SH-SY5Y (cell line): ENCODE data around the gene CD302.

Experiments
- GATA2 ChIP-seq: IDR thresholded peaks from 2 replicates; pipeline ENCODE4 v1.6.1; 2011; ENCODE audit warnings: mild to moderate bottlenecking, low read depth, low read length
- GATA3 ChIP-seq: IDR thresholded peaks from 2 replicates; pipeline ENCODE4 v1.6.1; 2011; ENCODE audit warnings: low read depth, mild to moderate bottlenecking, low read length, moderate library complexity

CD302 gene

DNA sequence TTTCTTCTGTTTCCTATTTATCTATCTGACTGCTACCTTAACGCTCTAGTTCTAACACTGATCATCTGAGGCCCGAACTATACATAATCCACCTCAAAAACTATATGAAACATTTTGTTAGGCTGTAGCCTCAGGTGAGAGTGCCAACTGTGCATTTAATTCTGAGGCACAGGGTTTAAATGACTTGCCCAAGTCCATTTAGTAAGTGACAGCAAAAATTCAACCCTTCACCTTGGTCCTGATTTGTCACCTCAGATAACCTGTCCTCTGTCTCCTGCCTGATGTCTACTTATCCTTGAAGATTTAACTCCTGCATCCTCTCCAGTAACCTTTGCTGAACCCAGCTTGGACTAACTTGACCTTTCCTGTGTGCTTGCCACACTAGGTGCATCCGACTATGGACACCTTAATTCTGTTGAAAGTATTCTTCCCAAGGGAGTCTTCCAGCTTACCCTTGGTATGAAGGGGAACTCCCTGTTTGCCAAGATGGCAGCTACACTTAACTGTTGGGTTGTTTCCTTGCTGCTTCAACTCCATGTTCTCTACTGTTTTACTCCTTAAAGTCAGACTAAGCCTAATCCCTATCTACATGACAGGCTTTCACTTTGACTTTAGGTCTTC, 23.5 kb downstream of the CD302 start:
- no peak for TF ChIP-seq GATA2
- no peak for TF ChIP-seq GATA3

DNA sequence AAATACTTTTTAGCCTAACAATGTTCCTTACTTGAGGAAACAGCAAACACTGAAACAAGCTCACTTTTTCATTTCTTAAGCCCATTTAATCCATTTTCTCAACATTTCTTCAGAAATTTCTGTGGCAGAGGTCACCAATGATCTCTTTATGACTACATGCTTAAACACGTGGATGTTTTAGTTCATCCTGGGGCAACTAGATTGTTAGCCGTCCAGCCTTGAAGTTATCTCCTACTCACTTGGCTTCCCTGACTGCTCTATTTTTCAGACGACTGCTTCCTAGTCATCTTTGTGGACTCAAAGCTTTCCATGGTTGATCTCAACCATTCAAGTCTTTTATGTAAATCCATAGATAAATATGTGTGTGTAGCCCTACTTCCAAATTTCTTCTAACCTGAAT, 24.1 kb downstream of the CD302 start:
- TF ChIP-seq GATA2, result no peak
- TF ChIP-seq GATA3, result no peak

DNA sequence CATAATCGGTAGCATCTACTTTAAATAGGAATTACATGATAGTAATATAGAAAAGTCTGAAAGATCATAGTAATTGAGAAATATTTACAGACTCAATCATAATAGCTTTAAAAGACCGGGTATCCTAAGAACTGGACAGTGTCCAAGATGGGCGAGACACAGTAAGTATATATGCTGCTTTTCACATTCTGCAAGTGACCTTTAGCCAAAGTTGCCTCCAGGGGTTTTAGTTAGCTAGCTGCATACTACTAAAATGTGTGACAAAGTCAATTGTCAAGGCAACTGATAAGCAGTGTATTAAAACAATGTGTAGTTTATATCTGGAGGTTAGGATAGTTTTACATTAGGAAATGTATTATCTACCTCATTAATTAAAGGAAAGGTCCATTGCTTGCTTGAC, 24.6 kb downstream of the CD302 start:
- TF ChIP-seq GATA3 (no peak), GATA2 (no peak)

DNA sequence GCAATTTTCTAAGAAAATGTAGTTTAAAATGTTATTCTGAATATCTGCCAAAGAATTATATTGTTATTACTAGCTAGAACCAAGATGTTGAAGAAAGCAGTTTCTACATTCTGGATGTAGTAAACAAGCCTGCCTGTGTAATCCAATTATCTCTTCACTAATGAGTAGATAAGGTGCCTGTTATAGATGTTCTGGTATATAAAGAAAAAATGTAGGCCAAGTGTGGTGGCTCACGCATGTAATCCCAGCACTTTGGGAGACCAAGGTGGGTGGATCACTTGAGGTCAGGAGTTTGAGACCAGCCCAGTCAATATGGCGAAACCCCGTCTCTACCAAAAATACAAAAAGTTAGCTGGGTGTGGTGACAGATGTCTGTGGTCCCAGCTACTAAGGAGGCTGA, 28.9 kb downstream of the CD302 start:
- TF ChIP-seq GATA2 (no peak), GATA3 (no peak)

DNA sequence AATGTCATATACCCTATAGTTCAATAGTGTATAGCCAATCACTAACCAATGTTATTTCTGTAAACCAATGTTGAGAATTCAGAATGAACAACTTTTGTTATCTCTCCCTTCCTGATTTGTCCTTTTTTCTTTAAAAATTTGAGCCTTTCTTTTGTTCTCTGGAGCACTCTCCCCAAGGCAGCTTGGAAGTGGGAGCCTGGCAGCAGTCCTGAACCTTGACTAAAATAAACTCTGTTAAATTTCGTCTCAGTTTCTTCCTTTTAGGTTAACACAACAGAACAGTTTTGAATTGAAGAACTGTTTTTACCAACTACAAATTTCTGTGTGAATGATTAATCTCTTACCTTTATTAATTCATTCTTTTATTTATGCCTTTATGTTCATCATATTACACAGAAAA, 35.9 kb downstream of the CD302 start:
- TF ChIP-seq GATA2 (no peak), GATA3 (no peak)

DNA sequence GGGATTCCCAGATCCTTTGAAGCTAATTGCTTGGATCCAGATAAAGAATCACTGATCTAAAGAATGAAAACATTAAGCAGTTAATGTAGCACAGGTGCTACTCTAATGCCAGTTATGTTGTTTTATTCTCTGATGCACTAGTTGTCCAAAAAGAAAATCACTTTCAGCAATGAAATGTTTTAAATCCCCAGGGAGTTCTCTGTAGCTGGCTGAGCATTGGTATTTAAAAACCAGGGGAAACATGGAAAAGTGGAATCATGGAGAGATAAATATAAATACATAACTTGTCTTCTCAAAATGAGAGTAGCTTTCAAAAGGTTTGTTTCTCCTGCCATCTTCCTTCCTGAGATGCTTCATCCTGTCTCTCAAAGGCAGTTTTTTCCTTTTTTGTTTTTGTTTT, 37.7 kb downstream of the CD302 start:
- no peak for TF ChIP-seq GATA2
- TF ChIP-seq GATA3, result no peak

DNA sequence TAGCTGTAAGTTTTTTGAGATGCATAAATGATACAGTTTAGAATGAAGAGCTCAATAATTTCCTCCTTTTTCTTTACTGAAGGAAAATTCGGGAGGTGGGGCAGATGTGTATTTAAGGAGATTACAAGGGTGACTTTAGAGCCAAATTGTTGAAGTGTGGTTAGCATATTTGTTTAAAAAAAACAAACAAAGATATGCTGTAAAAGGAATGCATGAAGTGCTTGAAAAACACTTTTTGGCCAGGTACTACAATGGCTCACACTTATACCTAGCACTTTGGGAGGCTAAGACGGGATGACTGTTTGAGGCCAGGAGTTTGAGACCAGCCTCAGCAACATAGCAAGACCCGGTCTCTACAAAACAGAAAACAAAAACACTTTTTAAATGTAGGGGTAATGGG, 38.4 kb downstream of the CD302 start:
- TF ChIP-seq GATA2, result no peak
- no peak for TF ChIP-seq GATA3

DNA sequence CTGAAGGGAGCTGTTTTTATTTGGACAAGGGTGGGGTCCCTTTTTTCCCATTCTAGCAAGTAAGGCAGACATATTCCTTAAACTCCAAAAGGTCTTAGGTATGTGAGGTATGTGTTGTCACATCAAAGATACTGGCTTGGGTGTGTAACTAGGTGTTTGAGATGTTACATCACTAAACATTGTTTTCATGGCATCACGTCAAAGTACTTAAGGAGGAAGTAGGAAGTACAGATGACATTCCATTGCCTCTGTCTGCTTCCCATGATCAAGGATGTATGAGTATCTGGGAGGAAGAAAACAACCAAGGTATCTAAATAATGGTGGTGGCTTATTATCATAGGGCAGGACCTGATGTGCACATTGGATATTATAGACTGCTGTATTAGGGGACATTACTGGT, 39.3 kb downstream of the CD302 start:
- TF ChIP-seq GATA2, result no peak
- TF ChIP-seq GATA3, result no peak

DNA sequence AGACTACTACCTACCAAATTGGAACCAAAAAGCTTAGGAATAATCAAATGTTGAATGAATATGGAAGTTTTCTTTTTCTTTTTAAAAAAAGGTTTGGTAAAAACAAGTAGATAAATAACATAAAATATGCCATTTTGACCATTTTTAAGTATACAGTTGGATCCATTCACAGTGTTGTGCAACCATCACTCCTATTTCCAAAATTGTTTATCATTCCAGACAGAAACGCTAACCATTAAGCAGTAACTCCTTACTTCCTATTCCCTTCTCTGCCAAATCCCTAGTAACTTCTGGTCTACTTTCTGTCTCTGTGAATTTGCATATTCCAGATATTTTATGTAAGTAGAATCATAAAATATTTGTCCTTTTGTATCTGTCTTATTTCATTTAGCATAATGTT, 39.8 kb downstream of the CD302 start:
- TF ChIP-seq GATA2 (no peak), GATA3 (no peak)

DNA sequence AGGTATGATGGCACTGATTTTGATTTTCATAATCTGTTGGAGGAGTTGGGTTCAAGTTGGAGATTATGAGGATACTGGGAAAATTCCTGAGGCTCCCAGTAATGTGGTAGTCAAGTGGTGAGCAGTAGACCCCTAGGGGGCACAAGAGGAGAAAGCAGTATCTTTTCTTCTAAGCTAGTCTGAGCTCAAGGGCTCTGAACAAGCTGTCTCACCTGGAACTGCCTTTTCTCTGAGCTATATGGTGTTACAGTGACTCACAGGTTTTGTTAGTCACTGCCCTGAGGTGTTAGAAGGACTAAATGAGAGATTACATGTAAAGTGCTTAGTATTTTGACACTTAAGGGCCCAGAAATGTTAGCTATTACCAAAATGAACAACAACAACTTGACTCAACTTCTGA, 42.2 kb downstream of the CD302 start:
- no peak for TF ChIP-seq GATA2
- no peak for TF ChIP-seq GATA3

DNA sequence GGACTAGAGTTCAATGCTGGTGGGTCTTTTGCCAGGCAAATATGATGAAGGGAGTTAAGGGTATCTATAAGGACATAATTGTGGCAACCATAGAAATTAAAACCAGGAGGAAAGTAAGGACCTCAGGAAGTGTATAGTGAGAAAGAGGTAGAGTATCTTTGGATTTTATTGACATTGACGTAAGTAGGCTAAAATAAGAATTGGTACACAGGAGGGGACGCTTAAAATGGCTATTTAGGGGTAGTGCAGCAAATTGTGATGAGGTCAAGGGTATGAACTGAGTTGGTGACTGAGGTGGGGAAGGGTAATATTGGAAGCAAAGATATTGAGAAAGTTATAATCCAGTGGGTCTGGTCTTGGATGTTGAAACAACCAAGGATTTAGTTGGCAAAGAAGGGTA, 43.0 kb downstream of the CD302 start:
- TF ChIP-seq GATA3, result no peak
- no peak for TF ChIP-seq GATA2

DNA sequence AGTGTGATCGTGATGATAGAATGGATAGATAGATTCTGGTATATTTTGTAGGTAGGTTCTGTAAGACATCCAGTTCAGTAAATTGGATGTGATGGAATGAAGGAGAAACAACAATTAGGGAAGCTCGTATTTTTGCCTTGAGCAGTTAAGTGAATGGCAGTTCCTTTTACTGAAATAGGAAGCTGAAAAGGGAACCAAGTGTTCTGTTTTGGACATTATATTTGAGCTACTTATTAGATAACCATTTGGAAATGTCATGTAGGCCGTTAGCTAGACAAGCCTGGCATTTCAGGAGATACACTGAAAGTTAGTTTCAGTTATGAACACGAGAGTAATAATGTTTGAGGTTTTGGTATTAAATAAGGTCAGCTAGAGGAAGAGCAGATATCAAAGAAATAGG, 44.2 kb downstream of the CD302 start:
- TF ChIP-seq GATA3, result no peak
- no peak for TF ChIP-seq GATA2

DNA sequence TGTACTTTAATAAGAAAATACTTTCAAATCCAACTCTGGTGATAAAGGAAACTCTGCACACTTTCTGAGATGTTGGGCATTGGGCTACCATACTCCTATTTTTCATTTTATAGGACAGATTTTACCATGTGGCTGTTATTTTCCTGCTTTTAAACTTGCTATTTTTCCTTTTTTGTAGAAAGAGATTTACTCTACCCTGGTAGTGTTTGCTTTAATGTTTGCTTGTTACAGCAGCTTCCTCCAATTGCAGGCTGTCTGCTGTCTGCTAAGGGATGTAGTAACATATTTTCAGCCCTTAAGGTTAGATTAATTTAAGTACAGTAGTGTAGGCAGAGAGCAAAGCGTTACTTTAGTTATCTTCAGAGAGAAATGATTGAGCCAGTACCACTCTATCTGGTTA, 47.1 kb downstream of the CD302 start:
- no peak for TF ChIP-seq GATA3
- TF ChIP-seq GATA2, result no peak

DNA sequence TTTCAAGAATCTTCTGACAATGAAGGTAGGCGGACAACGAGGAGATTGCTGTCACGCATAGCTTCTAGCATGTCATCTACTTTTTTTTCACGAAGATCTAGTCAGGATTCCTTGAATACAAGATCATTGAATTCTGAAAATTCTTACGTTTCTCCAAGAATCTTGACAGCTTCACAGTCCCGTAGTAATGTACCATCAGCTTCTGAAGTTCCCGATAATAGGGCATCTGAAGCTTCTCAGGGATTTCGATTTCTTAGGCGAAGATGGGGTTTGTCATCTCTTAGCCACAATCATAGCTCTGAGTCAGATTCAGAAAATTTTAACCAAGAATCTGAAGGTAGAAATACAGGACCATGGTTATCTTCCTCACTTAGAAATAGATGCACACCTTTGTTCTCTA, 49.9 kb downstream of the CD302 start:
- TF ChIP-seq GATA3 (no peak), GATA2 (no peak)

DNA sequence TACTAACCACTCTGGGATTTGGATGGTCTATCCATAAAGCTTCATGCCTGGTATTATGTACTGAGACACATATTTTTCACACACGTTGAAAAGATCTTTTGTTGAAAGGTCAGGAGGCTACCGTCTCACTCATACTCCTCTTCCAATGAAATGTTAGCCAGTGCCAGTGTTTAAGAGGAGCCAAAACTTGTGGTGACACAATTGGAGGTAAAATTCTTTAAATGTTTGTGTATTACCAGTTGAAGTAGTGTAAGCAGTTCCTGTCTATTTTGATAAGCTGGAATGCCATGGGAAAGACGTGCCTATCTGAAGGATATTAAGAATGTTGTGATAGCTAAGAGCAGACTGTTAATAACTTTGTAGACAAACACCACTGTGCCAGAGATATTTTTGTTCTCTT, 53.6 kb downstream of the CD302 start:
- TF ChIP-seq GATA3 (no peak), GATA2 (no peak)

DNA sequence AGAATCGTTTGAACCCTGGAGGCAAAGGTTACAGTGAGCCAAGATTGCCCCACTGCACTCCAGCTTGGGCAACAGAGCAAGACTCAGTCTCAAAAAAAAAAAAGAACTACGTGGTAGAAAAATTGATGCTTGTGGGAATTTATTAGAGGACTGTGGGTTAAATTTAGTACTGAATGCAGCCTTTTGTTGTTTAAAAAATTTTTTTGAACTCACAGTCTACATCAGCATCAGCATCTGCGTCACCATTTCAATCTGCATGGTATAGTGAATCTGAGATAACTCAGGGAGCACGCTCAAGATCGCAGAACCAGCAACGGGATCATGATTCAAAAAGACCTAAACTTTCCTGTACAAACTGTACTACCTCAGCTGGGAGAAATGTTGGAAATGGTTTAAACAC, 55.2 kb downstream of the CD302 start:
- TF ChIP-seq GATA2, result no peak
- no peak for TF ChIP-seq GATA3
